Measurements from ENCODE around the gene RSAD2. TPM values are rescaled to one million over a fixed set of nuclear protein-coding genes. Genes with fewer than 3 reads are reported as not detected.

Gene RSAD2
- total and polyA plus RNA-seq, 9 of the 15 experiments (the other 6 are each of a cell fraction or from before 2014, with no cell fraction given) = 0.15 to 1.4 (median 0.28) TPM

GRCh38 chr2:6926071-6926732 lies 48.6 kb downstream of the RSAD2 start:
- WGBS (ENCODE audit: insufficient coverage, low coverage, missing lambda C conversion rate) = 74% methylated on average over 11 of the region's 14 CpGs
- intact Hi-C loops (cut with micrococcal nuclease) (no loop called here), in situ Hi-C loops (cut with MboI) (no loop called here)
- no peaks in the 10 kb centered on the region for H3K9me3 ChIP-seq (replicated peaks; ENCODE audit: control insufficient read depth, insufficient read depth, low read depth, low read length)
- no peak overlapping the region for H3K27ac ChIP-seq (ENCODE audit: extremely low read depth, low read depth, low read length)
- H3K79me2 ChIP-seq (ENCODE audit: control insufficient read depth, insufficient read depth, low read length) = no peaks in the 10 kb centered on the region
- no peak for FAIRE-seq
- no peaks in the 10 kb centered on the region for H3K36me3 ChIP-seq (ENCODE audit: control insufficient read depth, insufficient read depth, low read length)
- H3K27me3 ChIP-seq (ENCODE audit: control insufficient read depth in 2 of 2, insufficient read depth in 2 of 2, low read length in 2 of 2) = no peaks in the 10 kb centered on the region
- H3K9me1 ChIP-seq (ENCODE audit: control insufficient read depth, insufficient read depth, low read length) = peaks cover 3% of the 10 kb centered on the region
- DNase-seq (ENCODE audit: extremely low read depth in 1 of 4, low spot score in 3 of 4) = no peak
- BruUV-seq (replicated peaks) = no TSS peak
- H3K9ac ChIP-seq (ENCODE audit: insufficient read depth in 1 of 2, low read depth in 2 of 2, low read length in 2 of 2) = no peak overlapping the region
- ChIA-PET CTCF (ENCODE audit: low intra/inter-chr PET ratio) (no interaction called here), POLR2A (interaction anchor here (0.5 kb wide), 1 partner anchor 367 kb away, joined by 3 read pairs; no protein-coding TSS in a partner anchor)
- peaks cover 4 to 5% of the 10 kb centered on the region in 2 experiments; a peak in 3 of 5 replicates for H3K4me1 ChIP-seq (replicated peaks in 1 of 2; ENCODE audit: control insufficient read depth in 2 of 2, insufficient read depth in 2 of 2, low read length in 2 of 2)
- TF ChIP-seq GATAD2B (IDR thresholded peaks at IDR 0.05; ENCODE audit: borderline replicate concordance) (no peak), ELK3 (CRISPR knock-in tag; IDR thresholded peaks at IDR 0.05) (no peak), RB1 (IDR thresholded peaks at IDR 0.05; ENCODE audit: low read depth) (no peak), PREB (CRISPR knock-in tag; IDR thresholded peaks at IDR 0.05) (no peak), MEF2A (IDR thresholded peaks at IDR 0.05; ENCODE audit: control insufficient read depth, low read depth, low read length) (no peak), ILK (tag; IDR thresholded peaks at IDR 0.05; ENCODE audit: borderline replicate concordance, low read depth) (no peak)
- no peak overlapping the region for H3K4me2 ChIP-seq (ENCODE audit: insufficient read depth, low read length)
- ATAC-seq = no peak
- H3K4me3 ChIP-seq = no peak overlapping the region
- H4K20me1 ChIP-seq (replicated peaks; ENCODE audit: control insufficient read depth, insufficient read depth, low read length) = peaks cover 17% of the 10 kb centered on the region
- no peak overlapping the region for H2AFZ ChIP-seq (ENCODE audit: low read depth, low read length)
